HCT116 (cell line): ENCODE measurements around the gene CPSF4L.

Experiments used
- CBX3 ChIP-seq: IDR thresholded peaks from 2 replicates; pipeline ENCODE4 v1.6.1; 2012; ENCODE audit warnings: low read depth
- CTCF ChIP-seq, 3 experiments: fragments of 200-600 bp in 1 of 3; sonication (generic) in 1 of 3; IDR thresholded peaks in 2 of 3; conservative IDR thresholded peaks in 1 of 3; 2 replicates each; pipeline ENCODE4 v1.5.1; 2012 to 2017; ENCODE audit warnings: low read depth in 2 of 3, low read length in 2 of 3, antibody characterized with exemption in 1 of 3, borderline replicate concordance in 1 of 3, control low read depth in 1 of 3, mild to moderate bottlenecking in 1 of 3, mixed read lengths in 1 of 3, mixed run types in 1 of 3, moderate library complexity in 1 of 3; ENCODE audit not compliant: insufficient read depth in 1 of 3
- EZH2 ChIP-seq: fragments of 200-600 bp; sonication (generic); IDR thresholded peaks from 2 replicates; pipeline ENCODE4 v1.6.1; 2017; ENCODE audit warnings: antibody characterized with exemption, mixed run types
- MAX ChIP-seq: IDR thresholded peaks from 2 replicates; pipeline ENCODE4 v1.6.1; 2012
- POLR2A ChIP-seq: IDR thresholded peaks from 2 replicates; pipeline ENCODE4 v1.7.0; 2011; ENCODE audit warnings: borderline replicate concordance; ENCODE audit not compliant: insufficient read depth, insufficient read length; ENCODE audit errors: extremely low read depth
- POLR2AphosphoS5 ChIP-seq: IDR thresholded peaks from 2 replicates; pipeline ENCODE4 v1.6.1; 2011; ENCODE audit warnings: mild to moderate bottlenecking, low read depth, low read length, moderate library complexity
- RAD21 ChIP-seq: IDR thresholded peaks from 2 replicates; pipeline ENCODE4 v1.6.1; 2012; ENCODE audit warnings: low read depth, mild to moderate bottlenecking
- REST ChIP-seq: IDR thresholded peaks from 2 replicates; pipeline ENCODE4 v1.6.1; 2012; ENCODE audit warnings: low read depth
- SIN3A ChIP-seq: IDR thresholded peaks from 2 replicates; pipeline ENCODE4 v1.6.1; 2012; ENCODE audit warnings: low read depth
- SRF ChIP-seq: IDR thresholded peaks from 2 replicates; pipeline ENCODE4 v1.6.1; 2012; ENCODE audit warnings: low read depth
- YY1 ChIP-seq: IDR thresholded peaks from 2 replicates; pipeline ENCODE4 v1.6.1; 2011; ENCODE audit warnings: low read length, low read depth, moderate library complexity, mild to moderate bottlenecking; ENCODE audit not compliant: insufficient replicate concordance; ENCODE audit errors: extremely low read depth
- ZBTB33 ChIP-seq: IDR thresholded peaks from 2 replicates; pipeline ENCODE4 v1.6.1; 2011; ENCODE audit warnings: mild to moderate bottlenecking, low read length, moderate library complexity; ENCODE audit not compliant: insufficient replicate concordance; ENCODE audit errors: extremely low read depth
- ZFX ChIP-seq: fragments of 450-650 bp; IDR thresholded peaks from 2 replicates; pipeline ENCODE4 v1.6.1; 2017

GRCh38 chr17:73301369-73301768 is 39.7 kb upstream of the CPSF4L start:
- TF ChIP-seq POLR2AphosphoS5 (no peak), SIN3A (no peak), ZBTB33 (no peak), YY1 (no peak), CTCF (IDR thresholded peaks at IDR 0.05 in 2 of 3, conservative IDR thresholded peaks at IDR 0.05 in 1 of 3; ENCODE audit: borderline replicate concordance in 1 of 3, insufficient read depth in 1 of 3, low read depth in 2 of 3, low read length in 2 of 3) (no peak), ZFX (no peak), MAX (no peak), CBX3 (no peak), EZH2 (no peak), POLR2A (no peak), SRF (no peak), REST (no peak), RAD21 (no peak)
